Measurements from ENCODE around the gene CEP120. TPM values are rescaled to one million over a fixed set of nuclear protein-coding genes. Genes with fewer than 3 reads are reported as not detected.

The CEP120 gene
- total and polyA plus RNA-seq, 2 of the 4 experiments (the other 2 are of a cell fraction), result 6.7 to 46.1 TPM

- no peak overlapping the region for H3K27ac ChIP-seq (ENCODE audit: insufficient read depth, low read length)
- no peaks in the 10 kb centered on the region for H3K36me3 ChIP-seq (ENCODE audit: control insufficient read depth, insufficient read depth, low read length)
- H4K20me1 ChIP-seq (ENCODE audit: insufficient read depth, low read length), result no peaks in the 10 kb centered on the region
- H3K79me1 ChIP-seq (ENCODE audit: low read depth in 1 of 2, low read length in 2 of 2), result no peaks in the 10 kb centered on the region
- no peaks in the 10 kb centered on the region for H3K9me3 ChIP-seq (ENCODE audit: control insufficient read depth, insufficient read depth, low read length)
- BruUV-seq (replicated peaks), result no TSS peak
- H3K18ac ChIP-seq (ENCODE audit: low read depth, low read length), result no peak overlapping the region; the same call in 1 of the 2 replicates
- H3K23ac ChIP-seq (ENCODE audit: low read depth, low read length), result no peak overlapping the region
- H4K5ac ChIP-seq (ENCODE audit: low read depth, low read length), result no peak overlapping the region
- WGBS, 2 experiments (ENCODE audit: extremely low coverage in 2 of 2, insufficient read length in 1 of 2), result no CpG with 5 or more reads among the region's 1 CpG
- H3K9ac ChIP-seq (ENCODE audit: low read depth, low read length), result no peak overlapping the region
- H3K14ac ChIP-seq (replicated peaks; ENCODE audit: low read depth, low read length), result no peak overlapping the region
- H3K27me3 ChIP-seq (ENCODE audit: control insufficient read depth, insufficient read depth, low read length), result no peaks in the 10 kb centered on the region
- H2AFZ ChIP-seq (replicated peaks; ENCODE audit: low read length, poor library complexity), result no peak overlapping the region
- peak overlapping the region; percentile 39 for H2BK5ac ChIP-seq (ENCODE audit: low read depth, low read length, poor library complexity, severe bottlenecking)
- POLR2A ChIA-PET (ENCODE audit: unreplicated experiment), result no interaction called here
- DNase-seq (no peak), ATAC-seq (ENCODE audit: low read depth) (no peak)
- H4K8ac ChIP-seq (ENCODE audit: low read depth in 2 of 2, low read length in 2 of 2), result no peak overlapping the region
- H2AK9ac ChIP-seq (replicated peaks; ENCODE audit: low read depth, low read length, poor library complexity), result no peak overlapping the region
- H3K56ac ChIP-seq (ENCODE audit: extremely low read depth, insufficient read depth, low read length), result no peak overlapping the region
- no peak overlapping the region for H3K4me3 ChIP-seq (ENCODE audit: insufficient read depth, low read depth, low read length)
- H3K9me1 ChIP-seq (ENCODE audit: insufficient read depth, low read length), result no peaks in the 10 kb centered on the region
- no peak overlapping the region; the same call in 1 of the 2 replicates for H2BK20ac ChIP-seq (ENCODE audit: low read depth, low read length)
- H2BK120ac ChIP-seq (ENCODE audit: low read depth, low read length), result no peak overlapping the region
- TF ChIP-seq ELK1 (IDR thresholded peaks at IDR 0.05; ENCODE audit: borderline replicate concordance, low read depth, low read length) (no peak), CEBPB (IDR thresholded peaks at IDR 0.05; ENCODE audit: low read depth, low read length) (no peak), SMC3 (IDR thresholded peaks at IDR 0.05; ENCODE audit: low read depth, low read length) (no peak), BHLHE40 (IDR thresholded peaks at IDR 0.05; ENCODE audit: low read depth, low read length) (no peak), RFX5 (IDR thresholded peaks at IDR 0.05; ENCODE audit: low read depth, low read length) (no peak), NFE2L2 (IDR thresholded peaks at IDR 0.05; ENCODE audit: low read depth, low read length) (no peak)
- CTCF ChIA-PET, result interaction anchor here (1.3 kb wide), 1 partner anchor 14 kb away, joined by 4 read pairs; no protein-coding TSS in a partner anchor
- in situ Hi-C loops (cut with MboI; ENCODE audit: low sequenced_read_pairs) (no loop called here), dilution Hi-C loops (cut with HindIII; ENCODE audit: low sequenced_read_pairs, unreplicated experiment) (no loop called here), intact Hi-C loops (cut with micrococcal nuclease) (no loop called here)
- no peaks in the 10 kb centered on the region for H3K4me1 ChIP-seq (ENCODE audit: control insufficient read depth, insufficient read depth, low read length)
- no peak overlapping the region for H3K4ac ChIP-seq (ENCODE audit: low read depth, low read length)
- H3K4me2 ChIP-seq (ENCODE audit: low read depth, low read length), result peak overlapping the region; percentile 69; the same call in 1 of the 2 replicates
- no peak overlapping the region for H2BK15ac ChIP-seq (ENCODE audit: low read depth, low read length)
- H4K91ac ChIP-seq (ENCODE audit: insufficient read depth, low read depth, low read length), result no peak overlapping the region
- H2AK5ac ChIP-seq (ENCODE audit: low read depth, low read length), result no peak overlapping the region
These were observed 64.9 kb downstream of the CEP120 start for GRCh38 chr5:123358304-123358703.

All from IMR-90 (cell line).